Measurements from ENCODE around the gene GRM4. TPM values are rescaled to one million over a fixed set of nuclear protein-coding genes. Genes with fewer than 3 reads are reported as not detected.
A peak's percentile ranks its signal among the peaks of the same experiment; 100 is the strongest.

Gene GRM4
- total RNA-seq, 1 donor from 2014 or later: 1.2 TPM

GRCh38 chr6:34071884-34072379 is 74.0 kb downstream of the GRM4 start:
- no peak overlapping the region for H3K4me3 Mint-ChIP-seq

DNA sequence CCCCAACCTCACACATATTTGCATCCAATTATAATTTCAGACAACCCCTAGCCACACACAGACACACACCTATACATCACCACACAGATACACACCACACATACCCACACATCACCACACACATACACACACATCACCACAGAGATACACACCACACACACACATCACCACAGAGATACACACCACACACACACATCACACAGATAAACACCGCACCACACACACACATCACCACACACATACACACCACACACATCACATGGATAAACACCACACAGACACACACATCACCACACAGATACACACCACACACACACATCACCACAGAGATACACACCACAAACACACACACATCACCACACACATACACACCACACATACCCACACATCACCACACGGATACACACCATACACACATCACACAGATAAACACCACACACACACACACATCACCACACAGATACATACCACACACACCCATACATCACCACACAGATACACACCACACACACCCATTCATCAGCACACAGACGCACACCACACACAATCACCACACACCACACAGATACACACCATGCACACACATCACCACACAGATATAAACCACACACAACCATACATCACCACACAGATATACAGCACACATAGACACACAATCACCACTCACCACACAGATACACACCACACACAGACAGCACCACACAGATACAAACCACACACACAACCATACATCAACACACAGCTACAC is 74.6 kb downstream of the GRM4 start:
- peaks cover 49% of the 10 kb centered on the region for H3F3A ChIP-seq (ENCODE audit: low read depth)
- H2AFZ ChIP-seq (replicated peaks): no peak overlapping the region
- no peak for DNase-seq (ENCODE audit: low spot score)
- H3K36me3 Mint-ChIP-seq: no peaks in the 10 kb centered on the region
- TF ChIP-seq CTCF (IDR thresholded peaks at IDR 0.05) (no peak), EZH2phosphoT487 (IDR thresholded peaks at IDR 0.05) (no peak), EZH2 (IDR thresholded peaks at IDR 0.05) (no peak)
- H3K36me3 ChIP-seq: no peaks in the 10 kb centered on the region
- H3K9me3 ChIP-seq (ENCODE audit: low read depth): no peaks in the 10 kb centered on the region
- H3K4me1 ChIP-seq: peaks cover 21% of the 10 kb centered on the region
- no peaks in the 10 kb centered on the region for H3K79me2 ChIP-seq (ENCODE audit: low read depth)
- H4K20me1 ChIP-seq (ENCODE audit: low read depth): no peaks in the 10 kb centered on the region
- no peak overlapping the region for H3K27ac ChIP-seq
- H3K4me1 Mint-ChIP-seq: peaks cover 2% of the 10 kb centered on the region
- H3K4me2 ChIP-seq: no peak overlapping the region
- no peak overlapping the region for H3K9ac ChIP-seq
- no peaks in the 10 kb centered on the region for H3K27me3 ChIP-seq
- H3K4me3 ChIP-seq: no peak overlapping the region
- no peaks in the 10 kb centered on the region for H3K9me3 Mint-ChIP-seq
- no peak overlapping the region for H3K4me3 Mint-ChIP-seq
- peaks cover 2% of the 10 kb centered on the region for H3K27me3 Mint-ChIP-seq (ENCODE audit: insufficient read depth, low read depth)
- H3K27ac Mint-ChIP-seq: no peak overlapping the region

More at GRCh38 chr6:34071884-34072379, 74.0 kb downstream of the GRM4 start:
- H4K20me1 ChIP-seq (ENCODE audit: low read depth): no peaks in the 10 kb centered on the region
- H3K9ac ChIP-seq: no peak overlapping the region
- DNase-seq (ENCODE audit: low spot score): no peak
- no peaks in the 10 kb centered on the region for H3K9me3 ChIP-seq (ENCODE audit: low read depth)
- Mint-ChIP-seq H3K27ac (no peak overlapping the region), H3K27me3 (ENCODE audit: insufficient read depth, low read depth) (no peaks in the 10 kb centered on the region), H3K4me1 (peaks cover 2% of the 10 kb centered on the region), H3K9me3 (no peaks in the 10 kb centered on the region), H3K36me3 (no peaks in the 10 kb centered on the region)
- no peaks in the 10 kb centered on the region for H3K36me3 ChIP-seq
- TF ChIP-seq EZH2phosphoT487 (IDR thresholded peaks at IDR 0.05) (no peak), EZH2 (IDR thresholded peaks at IDR 0.05) (no peak), CTCF (IDR thresholded peaks at IDR 0.05) (no peak)
- H3K4me2 ChIP-seq: no peak overlapping the region
- no peaks in the 10 kb centered on the region for H3K79me2 ChIP-seq (ENCODE audit: low read depth)
- no peak overlapping the region for H2AFZ ChIP-seq (replicated peaks)
- no peak overlapping the region for H3K27ac ChIP-seq
- H3F3A ChIP-seq (ENCODE audit: low read depth): peaks cover 49% of the 10 kb centered on the region
- no peaks in the 10 kb centered on the region for H3K27me3 ChIP-seq
- H3K4me1 ChIP-seq: peaks cover 21% of the 10 kb centered on the region
- no peak overlapping the region for H3K4me3 ChIP-seq

- Mint-ChIP-seq H3K4me3 (no peak overlapping the region), H3K4me1 (peaks cover 2% of the 10 kb centered on the region), H3K9me3 (no peaks in the 10 kb centered on the region), H3K27ac (peak overlapping the region; percentile 14), H3K27me3 (ENCODE audit: insufficient read depth, low read depth) (peaks cover 2% of the 10 kb centered on the region), H3K36me3 (no peaks in the 10 kb centered on the region)
- DNase-seq (ENCODE audit: low spot score): no peak
- Histone ChIP-seq H3F3A (ENCODE audit: low read depth) (peaks cover 49% of the 10 kb centered on the region), H3K4me3 (no peak overlapping the region), H3K4me2 (no peak overlapping the region), H4K20me1 (ENCODE audit: low read depth) (no peaks in the 10 kb centered on the region), H3K79me2 (ENCODE audit: low read depth) (no peaks in the 10 kb centered on the region), H3K36me3 (no peaks in the 10 kb centered on the region), H3K4me1 (peaks cover 21% of the 10 kb centered on the region), H3K27me3 (no peaks in the 10 kb centered on the region), H3K9ac (no peak overlapping the region), H3K27ac (no peak overlapping the region), H3K9me3 (ENCODE audit: low read depth) (no peaks in the 10 kb centered on the region), H2AFZ (replicated peaks) (no peak overlapping the region)
- no peak for TF ChIP-seq EZH2phosphoT487 (IDR thresholded peaks at IDR 0.05)
- no peak for TF ChIP-seq EZH2 (IDR thresholded peaks at IDR 0.05)
- no peak for TF ChIP-seq CTCF (IDR thresholded peaks at IDR 0.05)
Observed at GRCh38 chr6:34070315-34071135, 75.4 kb downstream of the GRM4 start.
